ENCODE measurements around the gene DPP6. TPM values are rescaled to one million over a fixed set of nuclear protein-coding genes. Genes with fewer than 3 reads are reported as not detected.

DPP6 gene
- total RNA-seq, 1 experiment from 2014 or later: not detected

GRCh38 chr7:154433632-154434598, 381.7 kb downstream of the DPP6 start:
- peaks cover 11% of the 10 kb centered on the region for H3K9me3 Mint-ChIP-seq (ENCODE audit: unreplicated experiment)
- no peak for DNase-seq
- CTCF ChIA-PET: no interaction called here
- POLR2A ChIA-PET: no interaction called here
- intact Hi-C loops (cut with micrococcal nuclease; ENCODE audit: unreplicated experiment): no loop called here
- no peaks in the 10 kb centered on the region for H3K36me3 ChIP-seq (ENCODE audit: control insufficient read depth, insufficient read depth, low read length)
- BruUV-seq (replicated peaks): no TSS peak
- no peak overlapping the region for H3K27ac Mint-ChIP-seq (ENCODE audit: unreplicated experiment)
- peaks cover 5% of the 10 kb centered on the region for H3K27me3 Mint-ChIP-seq (ENCODE audit: insufficient read depth, unreplicated experiment)
- H3K4me1 Mint-ChIP-seq (ENCODE audit: low read depth, unreplicated experiment): no peaks in the 10 kb centered on the region
- TF ChIP-seq, protein P1, sequence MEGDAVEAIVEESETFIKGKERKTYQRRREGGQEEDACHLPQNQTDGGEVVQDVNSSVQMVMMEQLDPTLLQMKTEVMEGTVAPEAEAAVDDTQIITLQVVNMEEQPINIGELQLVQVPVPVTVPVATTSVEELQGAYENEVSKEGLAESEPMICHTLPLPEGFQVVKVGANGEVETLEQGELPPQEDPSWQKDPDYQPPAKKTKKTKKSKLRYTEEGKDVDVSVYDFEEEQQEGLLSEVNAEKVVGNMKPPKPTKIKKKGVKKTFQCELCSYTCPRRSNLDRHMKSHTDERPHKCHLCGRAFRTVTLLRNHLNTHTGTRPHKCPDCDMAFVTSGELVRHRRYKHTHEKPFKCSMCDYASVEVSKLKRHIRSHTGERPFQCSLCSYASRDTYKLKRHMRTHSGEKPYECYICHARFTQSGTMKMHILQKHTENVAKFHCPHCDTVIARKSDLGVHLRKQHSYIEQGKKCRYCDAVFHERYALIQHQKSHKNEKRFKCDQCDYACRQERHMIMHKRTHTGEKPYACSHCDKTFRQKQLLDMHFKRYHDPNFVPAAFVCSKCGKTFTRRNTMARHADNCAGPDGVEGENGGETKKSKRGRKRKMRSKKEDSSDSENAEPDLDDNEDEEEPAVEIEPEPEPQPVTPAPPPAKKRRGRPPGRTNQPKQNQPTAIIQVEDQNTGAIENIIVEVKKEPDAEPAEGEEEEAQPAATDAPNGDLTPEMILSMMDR (IDR thresholded peaks at IDR 0.05; ENCODE audit: insufficient read depth in 1 of 2, low read depth in 1 of 2, low read length in 1 of 2, severe bottlenecking in 1 of 2, unreplicated experiment in 1 of 2): no peak
- 0 out of 2 replicates have a peak, but pooled peaks cover 4% of the 10 kb centered on the region for H3K9me3 ChIP-seq
- no peaks in the 10 kb centered on the region for H3K27me3 ChIP-seq (replicated peaks; ENCODE audit: control insufficient read depth, insufficient read depth, low read length)
- no peaks in the 10 kb centered on the region for H3K36me3 Mint-ChIP-seq (ENCODE audit: insufficient read depth, unreplicated experiment)
- H3K4me3 ChIP-seq (ENCODE audit: low read depth, low read length): no peak overlapping the region
- H3K4me1 ChIP-seq: no peaks in the 10 kb centered on the region
- no peak overlapping the region for H3K4me3 Mint-ChIP-seq (ENCODE audit: unreplicated experiment)

GRCh38 chr7:154436560-154436959, 384.4 kb downstream of the DPP6 start:
- no peaks in the 10 kb centered on the region for H3K27me3 ChIP-seq (replicated peaks; ENCODE audit: control insufficient read depth, insufficient read depth, low read length)

DNA sequence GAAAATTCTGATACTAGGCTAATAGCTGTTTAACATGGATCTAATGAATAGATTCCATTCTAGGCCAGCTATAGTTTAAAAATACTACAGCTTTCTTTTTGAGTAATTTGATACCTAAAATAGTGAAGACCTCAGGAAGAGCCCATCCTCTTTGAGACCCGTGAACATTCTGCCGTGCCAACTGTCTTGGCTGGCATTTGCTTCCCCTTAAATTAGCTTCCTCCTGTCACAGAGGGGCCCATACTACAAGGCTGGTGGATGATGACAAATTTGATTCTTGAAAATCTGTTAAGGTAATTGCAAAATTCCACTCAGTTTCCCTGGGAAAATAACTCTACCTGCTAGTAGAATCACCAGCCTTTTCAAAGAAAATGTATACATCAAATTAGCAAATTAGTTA, 385.0 kb downstream of the DPP6 start:
- CTCF ChIA-PET: no interaction called here
- H3K9me3 Mint-ChIP-seq (ENCODE audit: unreplicated experiment): peaks cover 10% of the 10 kb centered on the region
- no peaks in the 10 kb centered on the region for H3K4me1 ChIP-seq
- no peaks in the 10 kb centered on the region for H3K4me1 Mint-ChIP-seq (ENCODE audit: low read depth, unreplicated experiment)
- TF ChIP-seq, protein P1 (IDR thresholded peaks at IDR 0.05; ENCODE audit: insufficient read depth in 1 of 2, low read depth in 1 of 2, low read length in 1 of 2, severe bottlenecking in 1 of 2, unreplicated experiment in 1 of 2): no peak
- intact Hi-C loops (cut with micrococcal nuclease; ENCODE audit: unreplicated experiment): no loop called here
- H3K4me3 ChIP-seq (ENCODE audit: low read depth, low read length): no peak overlapping the region
- no peaks in the 10 kb centered on the region for H3K36me3 ChIP-seq (ENCODE audit: control insufficient read depth, insufficient read depth, low read length)
- no peak overlapping the region for H3K27ac Mint-ChIP-seq (ENCODE audit: unreplicated experiment)
- 0 out of 2 replicates have a peak, but pooled peaks cover 4% of the 10 kb centered on the region for H3K9me3 ChIP-seq
- no peak overlapping the region for H3K4me3 Mint-ChIP-seq (ENCODE audit: unreplicated experiment)
- POLR2A ChIA-PET: no interaction called here
- H3K36me3 Mint-ChIP-seq (ENCODE audit: insufficient read depth, unreplicated experiment): no peaks in the 10 kb centered on the region
- no peaks in the 10 kb centered on the region for H3K27me3 ChIP-seq (replicated peaks; ENCODE audit: control insufficient read depth, insufficient read depth, low read length)
- DNase-seq: no peak
- no TSS peak for BruUV-seq (replicated peaks)
- peaks cover 2% of the 10 kb centered on the region for H3K27me3 Mint-ChIP-seq (ENCODE audit: insufficient read depth, unreplicated experiment)

More at GRCh38 chr7:154436560-154436959, 384.4 kb downstream of the DPP6 start:
- Mint-ChIP-seq H3K9me3 (ENCODE audit: unreplicated experiment) (peaks cover 10% of the 10 kb centered on the region), H3K36me3 (ENCODE audit: insufficient read depth, unreplicated experiment) (no peaks in the 10 kb centered on the region), H3K4me3 (ENCODE audit: unreplicated experiment) (no peak overlapping the region), H3K27me3 (ENCODE audit: insufficient read depth, unreplicated experiment) (peaks cover 5% of the 10 kb centered on the region), H3K27ac (ENCODE audit: unreplicated experiment) (no peak overlapping the region), H3K4me1 (ENCODE audit: low read depth, unreplicated experiment) (no peaks in the 10 kb centered on the region)
- intact Hi-C loops (cut with micrococcal nuclease; ENCODE audit: unreplicated experiment): no loop called here
- BruUV-seq (replicated peaks): no TSS peak
- Histone ChIP-seq H3K9me3 (0 out of 2 replicates have a peak, but pooled peaks cover 4% of the 10 kb centered on the region), H3K4me1 (no peaks in the 10 kb centered on the region), H3K36me3 (ENCODE audit: control insufficient read depth, insufficient read depth, low read length) (no peaks in the 10 kb centered on the region), H3K4me3 (ENCODE audit: low read depth, low read length) (no peak overlapping the region)
- CTCF ChIA-PET: no interaction called here
- TF ChIP-seq, protein P1 (IDR thresholded peaks at IDR 0.05; ENCODE audit: insufficient read depth in 1 of 2, low read depth in 1 of 2, low read length in 1 of 2, severe bottlenecking in 1 of 2, unreplicated experiment in 1 of 2): no peak
- DNase-seq: no peak
- POLR2A ChIA-PET: no interaction called here

Measured in Caco-2 (cell line).